Subcutaneous abdominal adipose tissue (tissue), 5 donors: ENCODE data around the gene TMCC3.
A peak's percentile ranks its signal among the peaks of the same experiment; 100 is the strongest.

Experiments used
- H3K27ac ChIP-seq: one replicate; pipeline ENCODE4 v1.7.0; 2013; ENCODE audit warnings: low read depth, mild to moderate bottlenecking, inconsistent platforms, low read length, moderate library complexity
- H3K27me3 ChIP-seq, 5 donors: one replicate each; pipeline ENCODE4 v1.7.0; 2013; ENCODE audit warnings: low read length in 5 of 5, inconsistent platforms in 1 of 5; ENCODE audit not compliant: control insufficient read depth in 5 of 5, insufficient read depth in 4 of 5
- H3K36me3 ChIP-seq, 5 donors: one replicate each; pipeline ENCODE4 v1.7.0; 2013; ENCODE audit warnings: low read length in 5 of 5; ENCODE audit not compliant: control insufficient read depth in 5 of 5, insufficient read depth in 5 of 5
- H3K4me1 ChIP-seq, 5 donors: one replicate each; pipeline ENCODE4 v1.7.0; 2013; ENCODE audit warnings: low read length in 5 of 5, mild to moderate bottlenecking in 3 of 5, moderate library complexity in 1 of 5; ENCODE audit not compliant: control insufficient read depth in 5 of 5, insufficient read depth in 5 of 5
- H3K4me3 ChIP-seq, 5 donors: one replicate each; pipeline ENCODE4 v1.7.0; 2013; ENCODE audit warnings: low read length in 5 of 5, low read depth in 1 of 5
- H3K9ac ChIP-seq, 5 donors: one replicate each; pipeline ENCODE4 v1.7.0; 2013; ENCODE audit warnings: low read length in 5 of 5, mild to moderate bottlenecking in 4 of 5, moderate library complexity in 3 of 5
- H3K9me3 ChIP-seq, 5 donors: one replicate each; pipeline ENCODE4 v1.7.0; 2013; ENCODE audit warnings: low read length in 5 of 5; ENCODE audit not compliant: control insufficient read depth in 5 of 5
- donor health status: healthy.
- donor health status: healthy.
- donor health status: healthy.
- donor health status: healthy.
- donor health status: healthy.

The TMCC3 gene

GRCh38 chr12:94660436-94660835 is 10.1 kb upstream of the TMCC3 start:
- Histone ChIP-seq H3K27ac (no peak overlapping the region), H3K36me3 (no peaks in the 10 kb centered on the region), H3K9ac (no peak overlapping the region), H3K4me1 (peaks cover 0 to 20% (median 11%) of the 10 kb centered on the region in 5 donors), H3K4me3 (no peak overlapping the region), H3K9me3 (no peaks in the 10 kb centered on the region), H3K27me3 (no peaks in the 10 kb centered on the region)

GRCh38 chr12:94659346-94659930 is 9.1 kb upstream of the TMCC3 start:
- H3K27ac ChIP-seq = no peak overlapping the region

GRCh38 chr12:94658931-94659330 is 8.6 kb upstream of the TMCC3 start:
- Histone ChIP-seq H3K36me3 (no peaks in the 10 kb centered on the region), H3K27me3 (no peaks in the 10 kb centered on the region), H3K9me3 (no peaks in the 10 kb centered on the region), H3K4me1 (peaks cover 0 to 17% (median 11%) of the 10 kb centered on the region in 5 donors), H3K9ac (peak overlapping the region in 1 of 5 donors; percentile 28), H3K27ac (no peak overlapping the region), H3K4me3 (no peak overlapping the region)

More at GRCh38 chr12:94659346-94659930, 9.1 kb upstream of the TMCC3 start:
- Histone ChIP-seq H3K27me3 (no peaks in the 10 kb centered on the region), H3K36me3 (no peaks in the 10 kb centered on the region), H3K4me3 (no peak overlapping the region), H3K9me3 (no peaks in the 10 kb centered on the region), H3K4me1 (peaks cover 0 to 20% (median 11%) of the 10 kb centered on the region in 5 donors), H3K9ac (peak overlapping the region in 1 of 5 donors; percentile 28)

- no peaks in the 10 kb centered on the region for H3K36me3 ChIP-seq
- H3K27me3 ChIP-seq = no peaks in the 10 kb centered on the region
- no peak overlapping the region for H3K9ac ChIP-seq
- peaks cover 0 to 12% (median 11%) of the 10 kb centered on the region in 5 donors for H3K4me1 ChIP-seq
- no peak overlapping the region for H3K27ac ChIP-seq
- no peaks in the 10 kb centered on the region for H3K9me3 ChIP-seq
- no peak overlapping the region for H3K4me3 ChIP-seq
Measured at GRCh38 chr12:94656556-94656955, 6.2 kb upstream of the TMCC3 start.

GRCh38 chr12:94649349-94650142 is 811 bp downstream of the TMCC3 start:
- peaks cover 0 to 29% (median 20%) of the 10 kb centered on the region in 5 donors for H3K4me1 ChIP-seq
- no peaks in the 10 kb centered on the region for H3K27me3 ChIP-seq
- H3K9ac ChIP-seq = peak overlapping the region; percentile 56 to 86 (median 73)
- H3K27ac ChIP-seq = peak overlapping the region; percentile 76
- peak overlapping the region; percentile 68 to 92 (median 82) for H3K4me3 ChIP-seq
- no peaks in the 10 kb centered on the region for H3K9me3 ChIP-seq
- H3K36me3 ChIP-seq = no peaks in the 10 kb centered on the region

GRCh38 chr12:94648578-94648977 is 1.8 kb downstream of the TMCC3 start:
- no peaks in the 10 kb centered on the region for H3K9me3 ChIP-seq
- H3K27ac ChIP-seq = no peak overlapping the region
- peaks cover 0 to 39% (median 29%) of the 10 kb centered on the region in 5 donors for H3K4me1 ChIP-seq
- peak overlapping the region in 3 of 5 donors; percentile 78 to 89 (median 82) for H3K4me3 ChIP-seq
- H3K27me3 ChIP-seq = no peaks in the 10 kb centered on the region
- H3K36me3 ChIP-seq = peaks cover 0 to 3% (median 0%) of the 10 kb centered on the region in 5 donors
- peak overlapping the region in 2 of 5 donors; percentile 56 to 59 for H3K9ac ChIP-seq

- no peaks in the 10 kb centered on the region for H3K27me3 ChIP-seq
- H3K27ac ChIP-seq = peak overlapping the region; percentile 48
- H3K4me3 ChIP-seq = peak overlapping the region in 4 of 5 donors; percentile 13 to 51 (median 28)
- H3K9ac ChIP-seq = peak overlapping the region in 3 of 5 donors; percentile 3 to 46 (median 21)
- peaks cover 0 to 3% (median 0%) of the 10 kb centered on the region in 5 donors for H3K36me3 ChIP-seq
- H3K9me3 ChIP-seq = no peaks in the 10 kb centered on the region
- peaks cover 0 to 48% (median 24%) of the 10 kb centered on the region in 5 donors for H3K4me1 ChIP-seq
Measured at GRCh38 chr12:94644141-94644979, 6.0 kb downstream of the TMCC3 start.

- H3K4me1 ChIP-seq = peaks cover 0 to 41% (median 17%) of the 10 kb centered on the region in 5 donors
- peak overlapping the region; percentile 38 for H3K27ac ChIP-seq
- H3K9me3 ChIP-seq = no peaks in the 10 kb centered on the region
- H3K9ac ChIP-seq = no peak overlapping the region
- H3K27me3 ChIP-seq = no peaks in the 10 kb centered on the region
- H3K36me3 ChIP-seq = peaks cover 0 to 3% (median 0%) of the 10 kb centered on the region in 5 donors
- peak overlapping the region in 1 of 5 donors; percentile 51 for H3K4me3 ChIP-seq
Measured at GRCh38 chr12:94643606-94644005, 6.8 kb downstream of the TMCC3 start.

GRCh38 chr12:94641283-94641682 is 9.1 kb downstream of the TMCC3 start:
- peaks cover 0 to 37% (median 15%) of the 10 kb centered on the region in 5 donors for H3K4me1 ChIP-seq

More at GRCh38 chr12:94641283-94641682, 9.1 kb downstream of the TMCC3 start:
- Histone ChIP-seq H3K27me3 (no peaks in the 10 kb centered on the region), H3K4me3 (no peak overlapping the region), H3K36me3 (peaks cover 0 to 3% (median 0%) of the 10 kb centered on the region in 5 donors), H3K9ac (no peak overlapping the region), H3K9me3 (no peaks in the 10 kb centered on the region), H3K27ac (no peak overlapping the region)
